Upper lobe of left lung (tissue), 6 donors: Measurements from ENCODE around the gene VAPB. TPM values are rescaled to one million over a fixed set of nuclear protein-coding genes. Genes with fewer than 3 reads are reported as not detected.

Experiments used
- ATAC-seq, 2 donors: fragments of 200-7000 bp; cut with Tn5 transposase; one replicate each; pipeline ENCODE4 v1.9.1; 2022; ENCODE audit warnings: mild to moderate bottlenecking in 2 of 2, moderate library complexity in 2 of 2; ENCODE audit not compliant: low FRiP score in 2 of 2
- DNase-seq, 2 donors: peaks; one replicate each; pipeline ENCODE4 v3.0.0-alpha.2; 2019 to 2020
- H3K27ac ChIP-seq, 4 donors: fragments of 200-600 bp; sonication (generic); one replicate each; pipeline ENCODE4 v1.5.1; 2016 to 2019
- H3K27me3 ChIP-seq, 4 donors: fragments of 200-600 bp; sonication (generic); one replicate each; pipeline ENCODE4 v1.5.1; 2017 to 2019
- H3K36me3 ChIP-seq, 4 donors: fragments of 200-600 bp; sonication (generic); one replicate each; pipeline ENCODE4 v1.5.1; 2016 to 2019
- H3K4me1 ChIP-seq, 4 donors: fragments of 200-600 bp; sonication (generic); one replicate each; pipeline ENCODE4 v1.5.1; 2018 to 2019
- H3K4me3 ChIP-seq, 4 donors: fragments of 200-600 bp; sonication (generic); one replicate each; pipeline ENCODE4 v1.5.1; 2017 to 2019; ENCODE audit warnings: mild to moderate bottlenecking in 2 of 4, moderate library complexity in 1 of 4
- H3K9me3 ChIP-seq, 4 donors: fragments of 200-600 bp; sonication (generic); one replicate each; pipeline ENCODE4 v1.5.1; 2018 to 2019
- CTCF ChIP-seq, 6 experiments: fragments of 450-650 bp in 4 of 6; fragments of 200-600 bp in 2 of 6; sonication (generic) in 2 of 6; IDR thresholded peaks; one replicate each; pipeline ENCODE4 v1.5.1; 2016 to 2019; ENCODE audit warnings: antibody characterized with exemption in 6 of 6
- EP300 ChIP-seq, 4 donors: sonication (generic); formaldehyde crosslinking; IDR thresholded peaks; one replicate each; pipeline ENCODE4 v1.5.1; 2017; ENCODE audit warnings: antibody characterized with exemption in 4 of 4, control low read depth in 2 of 4
- POLR2A ChIP-seq, 4 donors: fragments of 450-650 bp; IDR thresholded peaks; one replicate each; pipeline ENCODE4 v1.5.1; 2016 to 2017; ENCODE audit warnings: antibody characterized with exemption in 4 of 4, mild to moderate bottlenecking in 2 of 4
- POLR2AphosphoS5 ChIP-seq, 2 donors: sonication (generic); formaldehyde crosslinking; IDR thresholded peaks; one replicate each; pipeline ENCODE4 v1.5.1; 2017; ENCODE audit warnings: antibody characterized with exemption in 2 of 2
- WGBS, 2 donors: methylation state at CpG; one replicate each; pipeline ENCODE4 v1.1.5; 2017 to 2018; 5-methylcytosine and 5-hydroxymethylcytosine counted together
- total RNA-seq, 6 donors: library from RNA; depleted of rRNA in 4 of 6; stranded (reverse); fragments of >200 nt in 4 of 6; gene quantifications; one replicate each; pipeline versions ENCODE4 v1.1.0 to v1.2.1, GENCODE V29; 2016 to 2021
- donor health status: DM: no; HTN: no; CAD: no; lungs with moderate emphysema.
- donor health status: DM: no; HTN: yes; CAD: no; lungs with severe emphysema.

VAPB gene
- total RNA-seq, 6 donors from 2014 or later, result 13.8 to 48.2 (median 33.7) TPM

GRCh38 chr20:58389968-58390658, 1.1 kb downstream of the VAPB start:
- TF ChIP-seq POLR2AphosphoS5 (IDR thresholded peaks at IDR 0.05), result no peak
- TF ChIP-seq EP300 (IDR thresholded peaks at IDR 0.05), result no peak
- no peak for TF ChIP-seq POLR2A (IDR thresholded peaks at IDR 0.05)
- TF ChIP-seq CTCF (IDR thresholded peaks at IDR 0.05), result no peak
- H3K27ac ChIP-seq, result peak overlapping the region; percentile 93 to 98 (median 96)
- ATAC-seq (no peak), DNase-seq (no peak)
- H3K27me3 ChIP-seq, result no peaks in the 10 kb centered on the region
- H3K4me1 ChIP-seq, result peaks cover 24 to 47% (median 30%) of the 10 kb centered on the region in 4 donors
- peak overlapping the region; percentile 51 to 97 (median 82) for H3K4me3 ChIP-seq
- peaks cover 0 to 5% (median 0%) of the 10 kb centered on the region in 4 donors for H3K36me3 ChIP-seq
- 73 to 74% methylated on average over 17 of the region's 17 CpGs for WGBS, 2 donors
- no peaks in the 10 kb centered on the region for H3K9me3 ChIP-seq

DNA sequence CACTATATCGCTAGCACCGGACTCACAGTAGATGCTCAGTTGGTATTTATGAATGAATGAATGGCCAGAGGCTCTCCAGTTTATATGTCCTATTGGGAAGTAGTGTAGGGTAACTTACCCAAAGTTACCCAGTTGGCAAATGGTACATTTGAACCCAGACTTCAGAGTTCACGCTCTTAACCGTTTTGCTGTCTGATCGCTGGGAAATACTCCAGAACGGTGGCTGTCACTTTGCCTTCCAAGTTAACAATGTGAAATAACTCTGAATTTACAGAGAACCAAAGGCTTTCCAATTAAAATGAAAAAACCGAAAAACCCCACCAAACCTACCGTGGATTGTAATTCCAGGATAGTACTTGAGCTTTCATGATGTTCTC, 1.6 kb downstream of the VAPB start:
- peaks cover 0 to 5% (median 0%) of the 10 kb centered on the region in 4 donors for H3K36me3 ChIP-seq
- H3K27me3 ChIP-seq, result no peaks in the 10 kb centered on the region
- H3K4me3 ChIP-seq, result peak overlapping the region in 1 of 4 donors; percentile 97
- DNase-seq (no peak), ATAC-seq (no peak)
- no peak overlapping the region for H3K27ac ChIP-seq
- 93 to 99% methylated on average over 8 of the region's 8 CpGs for WGBS, 2 donors
- H3K4me1 ChIP-seq, result peaks cover 24 to 47% (median 30%) of the 10 kb centered on the region in 4 donors
- no peaks in the 10 kb centered on the region for H3K9me3 ChIP-seq
- TF ChIP-seq CTCF (IDR thresholded peaks at IDR 0.05), result no peak
- no peak for TF ChIP-seq EP300 (IDR thresholded peaks at IDR 0.05)
- TF ChIP-seq POLR2A (IDR thresholded peaks at IDR 0.05), result no peak
- TF ChIP-seq POLR2AphosphoS5 (IDR thresholded peaks at IDR 0.05), result no peak

DNA sequence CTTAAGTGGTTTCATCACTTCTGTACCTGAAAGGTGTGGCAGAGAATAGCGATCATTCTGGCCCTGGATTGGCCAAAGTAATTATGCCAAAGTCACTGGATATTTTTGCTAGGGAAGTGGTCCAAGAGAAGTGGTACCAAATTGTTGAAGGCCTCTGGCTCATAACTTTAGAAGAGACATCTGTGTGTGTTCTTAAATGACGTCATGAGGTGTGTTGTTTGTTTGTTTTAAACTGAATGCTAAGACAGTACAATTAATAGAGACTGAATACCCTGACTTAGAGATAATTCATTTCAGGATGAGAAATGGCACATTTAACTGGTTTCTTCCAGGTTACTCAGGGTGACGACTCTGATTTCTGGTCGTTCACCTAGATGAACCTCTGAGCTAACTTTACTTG, 3.3 kb downstream of the VAPB start:
- Histone ChIP-seq H3K27ac (no peak overlapping the region), H3K27me3 (no peaks in the 10 kb centered on the region), H3K9me3 (no peaks in the 10 kb centered on the region), H3K4me1 (peaks cover 25 to 62% (median 40%) of the 10 kb centered on the region in 4 donors), H3K36me3 (peaks cover 0 to 5% (median 0%) of the 10 kb centered on the region in 4 donors), H3K4me3 (no peak overlapping the region)
- ATAC-seq, result no peak
- 79 to 81% methylated on average over 4 of the region's 4 CpGs for WGBS, 2 donors
- TF ChIP-seq EP300 (IDR thresholded peaks at IDR 0.05) (no peak), CTCF (IDR thresholded peaks at IDR 0.05) (no peak), POLR2A (IDR thresholded peaks at IDR 0.05) (no peak), POLR2AphosphoS5 (IDR thresholded peaks at IDR 0.05) (no peak)
- DNase-seq, result no peak

DNA sequence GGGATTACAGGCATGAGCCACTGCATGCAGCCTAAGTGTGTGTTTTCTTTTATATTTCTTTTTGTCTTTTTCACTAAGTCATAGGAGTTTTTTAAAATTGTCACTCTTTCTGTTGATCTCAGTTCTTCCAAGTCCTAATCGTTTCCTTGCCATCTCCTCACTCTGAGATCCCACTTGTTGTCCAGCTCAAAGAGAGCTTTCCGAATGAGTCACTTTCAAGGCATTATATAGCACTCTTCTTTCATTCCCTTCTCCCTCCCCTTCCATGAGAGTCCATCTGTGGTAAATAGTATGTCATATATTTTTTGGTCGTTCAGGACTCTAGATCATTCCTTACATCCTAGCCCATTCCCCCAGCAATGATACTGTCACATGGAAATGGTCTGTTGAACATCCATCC, 4.3 kb downstream of the VAPB start:
- Histone ChIP-seq H3K4me1 (peaks cover 31 to 69% (median 47%) of the 10 kb centered on the region in 4 donors), H3K36me3 (peaks cover 0 to 5% (median 0%) of the 10 kb centered on the region in 4 donors), H3K4me3 (no peak overlapping the region), H3K27me3 (no peaks in the 10 kb centered on the region), H3K9me3 (no peaks in the 10 kb centered on the region), H3K27ac (no peak overlapping the region)
- 89 to 90% methylated on average over 3 of the region's 3 CpGs for WGBS, 2 donors
- ATAC-seq (no peak), DNase-seq (no peak)
- TF ChIP-seq POLR2AphosphoS5 (IDR thresholded peaks at IDR 0.05), result no peak
- TF ChIP-seq POLR2A (IDR thresholded peaks at IDR 0.05), result no peak
- no peak for TF ChIP-seq EP300 (IDR thresholded peaks at IDR 0.05)
- TF ChIP-seq CTCF (IDR thresholded peaks at IDR 0.05), result no peak

GRCh38 chr20:58394801-58395200, 5.8 kb downstream of the VAPB start:
- DNase-seq (no peak), ATAC-seq (no peak)
- Histone ChIP-seq H3K36me3 (peaks cover 0 to 5% (median 0%) of the 10 kb centered on the region in 4 donors), H3K27me3 (no peaks in the 10 kb centered on the region), H3K4me3 (no peak overlapping the region), H3K4me1 (peaks cover 31 to 71% (median 52%) of the 10 kb centered on the region in 4 donors), H3K9me3 (no peaks in the 10 kb centered on the region), H3K27ac (no peak overlapping the region)
- WGBS, 2 donors, result 82 to 86% methylated on average over 4 of the region's 4 CpGs
- TF ChIP-seq EP300 (IDR thresholded peaks at IDR 0.05), result no peak
- no peak for TF ChIP-seq CTCF (IDR thresholded peaks at IDR 0.05)
- TF ChIP-seq POLR2AphosphoS5 (IDR thresholded peaks at IDR 0.05), result no peak
- TF ChIP-seq POLR2A (IDR thresholded peaks at IDR 0.05), result no peak
